Osteocyte (in vitro differentiated cells): ENCODE measurements around the gene SLC12A2. TPM values are rescaled to one million over a fixed set of nuclear protein-coding genes. Genes with fewer than 3 reads are reported as not detected.

Experiments used
- DNase-seq: peaks from one replicate; pipeline ENCODE4 v3.0.0; 2021; ENCODE audit warnings: mixed read lengths; ENCODE audit not compliant: unreplicated experiment; ENCODE audit errors: extremely low spot score
- H3K27ac Mint-ChIP-seq: one replicate; pipeline ENCODE4 v1.8.0; 2021; ENCODE audit warnings: mild to moderate bottlenecking, mixed read lengths; ENCODE audit not compliant: unreplicated experiment
- H3K27me3 Mint-ChIP-seq: one replicate; pipeline ENCODE4 v1.8.0; 2021; ENCODE audit warnings: mixed read lengths; ENCODE audit not compliant: unreplicated experiment
- H3K36me3 Mint-ChIP-seq: one replicate; pipeline ENCODE4 v1.8.0; 2021; ENCODE audit warnings: mixed read lengths; ENCODE audit not compliant: unreplicated experiment
- H3K4me1 Mint-ChIP-seq: one replicate; pipeline ENCODE4 v1.8.0; 2021; ENCODE audit warnings: mixed read lengths; ENCODE audit not compliant: unreplicated experiment
- H3K4me3 Mint-ChIP-seq: one replicate; pipeline ENCODE4 v1.8.0; 2021; ENCODE audit warnings: mild to moderate bottlenecking, moderate library complexity, mixed read lengths; ENCODE audit not compliant: unreplicated experiment
- H3K9me3 Mint-ChIP-seq: one replicate; pipeline ENCODE4 v1.8.0; 2021; ENCODE audit warnings: mixed read lengths; ENCODE audit not compliant: unreplicated experiment
- total RNA-seq: library from RNA; stranded (reverse); gene quantifications from 2 replicates; pipeline ENCODE4 v1.2.1, GENCODE V29; 2021
- TF ChIP-seq, protein P1 (sequence below): fragments of 200-600 bp; sonication (generic); IDR thresholded peaks from 2 replicates; pipeline ENCODE4 v1.5.0; 2021; ENCODE audit warnings: antibody characterized with exemption, mild to moderate bottlenecking, moderate library complexity

Gene SLC12A2
- total RNA-seq, 1 donor from 2014 or later, result 37.9 TPM

- Mint-ChIP-seq H3K27me3 (no peaks in the 10 kb centered on the region), H3K27ac (no peak overlapping the region), H3K4me3 (no peak overlapping the region), H3K9me3 (no peaks in the 10 kb centered on the region), H3K4me1 (peaks cover 10% of the 10 kb centered on the region), H3K36me3 (peaks cover 3% of the 10 kb centered on the region)
- DNase-seq, result no peak
- TF ChIP-seq, protein P1, sequence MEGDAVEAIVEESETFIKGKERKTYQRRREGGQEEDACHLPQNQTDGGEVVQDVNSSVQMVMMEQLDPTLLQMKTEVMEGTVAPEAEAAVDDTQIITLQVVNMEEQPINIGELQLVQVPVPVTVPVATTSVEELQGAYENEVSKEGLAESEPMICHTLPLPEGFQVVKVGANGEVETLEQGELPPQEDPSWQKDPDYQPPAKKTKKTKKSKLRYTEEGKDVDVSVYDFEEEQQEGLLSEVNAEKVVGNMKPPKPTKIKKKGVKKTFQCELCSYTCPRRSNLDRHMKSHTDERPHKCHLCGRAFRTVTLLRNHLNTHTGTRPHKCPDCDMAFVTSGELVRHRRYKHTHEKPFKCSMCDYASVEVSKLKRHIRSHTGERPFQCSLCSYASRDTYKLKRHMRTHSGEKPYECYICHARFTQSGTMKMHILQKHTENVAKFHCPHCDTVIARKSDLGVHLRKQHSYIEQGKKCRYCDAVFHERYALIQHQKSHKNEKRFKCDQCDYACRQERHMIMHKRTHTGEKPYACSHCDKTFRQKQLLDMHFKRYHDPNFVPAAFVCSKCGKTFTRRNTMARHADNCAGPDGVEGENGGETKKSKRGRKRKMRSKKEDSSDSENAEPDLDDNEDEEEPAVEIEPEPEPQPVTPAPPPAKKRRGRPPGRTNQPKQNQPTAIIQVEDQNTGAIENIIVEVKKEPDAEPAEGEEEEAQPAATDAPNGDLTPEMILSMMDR, result no peak
Measured at GRCh38 chr5:128074953-128075352, 8.6 kb upstream of the SLC12A2 start.

DNA sequence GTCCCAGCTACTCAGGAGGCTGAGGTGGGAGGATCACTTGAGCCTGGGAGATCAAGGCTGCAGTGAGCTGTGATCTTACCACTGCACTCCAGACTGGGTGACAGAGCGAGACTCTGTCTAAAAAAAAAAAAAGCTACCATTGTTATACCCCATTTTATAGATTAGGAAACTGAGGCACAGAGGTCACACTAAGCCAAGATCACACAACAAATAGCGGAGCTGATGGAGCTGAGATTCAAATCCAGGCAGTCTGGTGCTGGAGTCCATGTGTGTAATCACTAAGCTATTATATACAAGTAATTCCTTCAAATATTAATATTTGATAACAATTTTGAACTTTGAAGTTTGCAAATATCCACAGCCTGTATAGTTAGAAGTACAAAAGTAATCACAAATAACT, 6.0 kb upstream of the SLC12A2 start:
- Mint-ChIP-seq H3K27me3 (no peaks in the 10 kb centered on the region), H3K36me3 (peaks cover 3% of the 10 kb centered on the region), H3K4me3 (no peak overlapping the region), H3K27ac (no peak overlapping the region), H3K9me3 (no peaks in the 10 kb centered on the region), H3K4me1 (peaks cover 33% of the 10 kb centered on the region)
- TF ChIP-seq, protein P1, result no peak
- DNase-seq, result no peak

DNA sequence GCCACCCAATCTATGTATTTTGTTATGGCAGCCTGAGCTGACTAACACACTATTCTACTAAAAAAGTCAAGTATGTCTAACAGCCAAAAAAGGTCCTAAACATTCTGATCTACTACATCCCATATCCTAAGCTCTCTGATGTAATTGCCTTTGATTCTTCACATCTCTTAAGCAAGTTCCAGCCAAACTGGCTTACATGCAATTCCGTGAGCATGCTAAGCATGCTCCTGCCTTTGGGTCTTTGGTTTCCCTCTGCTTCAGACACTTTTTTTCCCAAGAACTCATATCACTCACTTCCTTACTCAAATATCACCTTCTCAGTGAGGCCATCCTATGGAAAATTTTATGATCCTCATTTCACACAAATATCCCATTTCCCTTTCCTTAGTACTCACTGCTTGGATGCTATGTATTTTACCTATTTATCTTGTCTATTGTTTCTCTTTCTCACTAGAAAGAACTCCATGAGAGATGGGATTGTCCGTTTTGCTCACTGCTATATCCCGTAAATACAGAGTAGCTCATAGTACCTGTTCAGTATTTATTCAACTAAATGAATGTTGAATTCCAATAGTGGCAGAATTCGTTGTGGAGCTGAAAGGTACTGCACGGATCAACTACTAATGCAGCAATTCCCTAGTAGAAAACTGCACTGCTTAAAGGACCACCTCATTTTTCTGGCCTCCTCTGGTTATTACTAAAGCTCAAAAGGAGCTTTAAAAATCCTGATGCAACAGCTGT, 2.3 kb upstream of the SLC12A2 start:
- Mint-ChIP-seq H3K4me1 (peaks cover 46% of the 10 kb centered on the region), H3K27ac (peak overlapping the region; percentile 83), H3K36me3 (peaks cover 3% of the 10 kb centered on the region), H3K9me3 (no peaks in the 10 kb centered on the region), H3K27me3 (no peaks in the 10 kb centered on the region), H3K4me3 (peak overlapping the region; percentile 89)
- TF ChIP-seq, protein P1, result peak; percentile 31
- no peak for DNase-seq

DNA sequence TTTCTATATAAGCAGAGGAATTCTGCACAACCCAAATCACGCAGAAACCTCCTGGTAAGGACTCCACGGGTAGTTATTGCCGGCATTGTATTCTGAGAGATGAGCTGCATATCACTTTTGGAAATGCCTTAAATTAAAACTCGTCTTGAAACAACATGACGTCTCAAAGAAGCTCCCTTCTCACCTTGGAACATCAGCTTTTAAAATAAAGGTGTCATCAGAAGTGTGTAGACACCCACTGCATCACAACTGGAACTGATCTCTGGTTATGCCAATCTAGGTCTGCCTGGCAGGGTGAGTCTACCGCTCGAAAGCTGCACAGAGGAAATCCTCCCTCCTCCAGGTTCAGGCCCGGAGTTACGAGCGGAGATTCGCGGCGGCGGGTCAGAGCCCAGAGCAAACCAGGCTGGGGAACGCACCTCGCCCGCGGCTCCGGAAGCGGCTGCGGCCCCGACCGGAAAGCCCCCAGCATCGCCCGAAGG, 974 bp upstream of the SLC12A2 start:
- no peaks in the 10 kb centered on the region for H3K9me3 Mint-ChIP-seq
- H3K4me3 Mint-ChIP-seq, result peak overlapping the region; percentile 89
- peaks cover 56% of the 10 kb centered on the region for H3K4me1 Mint-ChIP-seq
- TF ChIP-seq, protein P1, result no peak
- no peaks in the 10 kb centered on the region for H3K27me3 Mint-ChIP-seq
- no peak for DNase-seq
- no peaks in the 10 kb centered on the region for H3K36me3 Mint-ChIP-seq
- peak overlapping the region; percentile 83 for H3K27ac Mint-ChIP-seq

DNA sequence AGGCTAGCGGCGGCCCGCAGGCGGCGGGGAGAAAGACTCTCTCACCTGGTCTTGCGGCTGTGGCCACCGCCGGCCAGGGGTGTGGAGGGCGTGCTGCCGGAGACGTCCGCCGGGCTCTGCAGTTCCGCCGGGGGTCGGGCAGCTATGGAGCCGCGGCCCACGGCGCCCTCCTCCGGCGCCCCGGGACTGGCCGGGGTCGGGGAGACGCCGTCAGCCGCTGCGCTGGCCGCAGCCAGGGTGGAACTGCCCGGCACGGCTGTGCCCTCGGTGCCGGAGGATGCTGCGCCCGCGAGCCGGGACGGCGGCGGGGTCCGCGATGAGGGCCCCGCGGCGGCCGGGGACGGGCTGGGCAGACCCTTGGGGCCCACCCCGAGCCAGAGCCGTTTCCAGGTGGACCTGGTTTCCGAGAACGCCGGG, 253 bp downstream of the SLC12A2 start:
- Mint-ChIP-seq H3K27ac (no peak overlapping the region), H3K4me1 (peaks cover 53% of the 10 kb centered on the region)

More for the DNA sequence above, 253 bp downstream of the SLC12A2 start:
- H3K9me3 Mint-ChIP-seq, result no peaks in the 10 kb centered on the region
- H3K36me3 Mint-ChIP-seq, result no peaks in the 10 kb centered on the region
- no peaks in the 10 kb centered on the region for H3K27me3 Mint-ChIP-seq
- TF ChIP-seq, protein P1, result peak; percentile 71
- DNase-seq, result peak; percentile 92
- H3K4me3 Mint-ChIP-seq, result peak overlapping the region; percentile 34
